ENCODE data around the gene KAT6B.
"Not testable (repeated sequence)": the region's sequence is repeated elsewhere in the genome, so short reads cannot be mapped to it uniquely, and the experiment has no call there.

The KAT6B gene

GRCh38 chr10:74890460-74890859 lies 64.1 kb downstream of the KAT6B start:
- no peak for DNase-seq (ENCODE audit: low read depth)

GRCh38 chr10:74891053-74891452 lies 64.7 kb downstream of the KAT6B start:
- no peak for DNase-seq (ENCODE audit: low read depth)

GRCh38 chr10:74892839-74893238 lies 66.4 kb downstream of the KAT6B start:
- DNase-seq (ENCODE audit: low read depth) = no peak

GRCh38 chr10:74893329-74893728 lies 66.9 kb downstream of the KAT6B start:
- DNase-seq (ENCODE audit: low read depth) = not testable (repeated sequence)

GRCh38 chr10:74896788-74897527 lies 70.6 kb downstream of the KAT6B start:
- DNase-seq (ENCODE audit: low read depth) = no peak

- DNase-seq (ENCODE audit: low read depth) = no peak
Observed at GRCh38 chr10:74898201-74898976, 72.0 kb downstream of the KAT6B start.

GRCh38 chr10:74900297-74900696 lies 73.9 kb downstream of the KAT6B start:
- DNase-seq (ENCODE audit: low read depth) = no peak

GRCh38 chr10:74901301-74901700 lies 74.9 kb downstream of the KAT6B start:
- DNase-seq (ENCODE audit: low read depth) = no peak

- DNase-seq (ENCODE audit: low read depth) = no peak
Observed at GRCh38 chr10:74901867-74902450, 75.6 kb downstream of the KAT6B start.

GRCh38 chr10:74903491-74903890 lies 77.1 kb downstream of the KAT6B start:
- DNase-seq (ENCODE audit: low read depth) = no peak

GRCh38 chr10:74906611-74907198 lies 80.3 kb downstream of the KAT6B start:
- DNase-seq (ENCODE audit: low read depth) = no peak

- DNase-seq (ENCODE audit: low read depth) = no peak
Observed at GRCh38 chr10:74909670-74910069, 83.3 kb downstream of the KAT6B start.

- DNase-seq (ENCODE audit: low read depth) = no peak
Observed at GRCh38 chr10:74910241-74910975, 84.0 kb downstream of the KAT6B start.

GRCh38 chr10:74910976-74911350 lies 84.6 kb downstream of the KAT6B start:
- DNase-seq (ENCODE audit: low read depth) = no peak

- no peak for DNase-seq (ENCODE audit: low read depth)
Observed at GRCh38 chr10:74912182-74912581, 85.8 kb downstream of the KAT6B start.

- DNase-seq (ENCODE audit: low read depth) = no peak
Observed at GRCh38 chr10:74912682-74913081, 86.3 kb downstream of the KAT6B start.

- no peak for DNase-seq (ENCODE audit: low read depth)
Observed at GRCh38 chr10:74913377-74913979, 87.1 kb downstream of the KAT6B start.

- no peak for DNase-seq (ENCODE audit: low read depth)
Observed at GRCh38 chr10:74916283-74916682, 89.9 kb downstream of the KAT6B start.

- no peak for DNase-seq (ENCODE audit: low read depth)
Observed at GRCh38 chr10:74917481-74918077, 91.2 kb downstream of the KAT6B start.

GRCh38 chr10:74919671-74920070 lies 93.3 kb downstream of the KAT6B start:
- no peak for DNase-seq (ENCODE audit: low read depth)

GRCh38 chr10:74921070-74921469 lies 94.7 kb downstream of the KAT6B start:
- not testable (repeated sequence) for DNase-seq (ENCODE audit: low read depth)
